NCI-H524 (cell line): ENCODE measurements around the gene METRN.

ENCODE experiments used
- DNase-seq, 2 experiments: peaks; one replicate each; lab custom pipeline; 2025; lab: John Stamatoyannopoulos, UW

METRN gene

DNA sequence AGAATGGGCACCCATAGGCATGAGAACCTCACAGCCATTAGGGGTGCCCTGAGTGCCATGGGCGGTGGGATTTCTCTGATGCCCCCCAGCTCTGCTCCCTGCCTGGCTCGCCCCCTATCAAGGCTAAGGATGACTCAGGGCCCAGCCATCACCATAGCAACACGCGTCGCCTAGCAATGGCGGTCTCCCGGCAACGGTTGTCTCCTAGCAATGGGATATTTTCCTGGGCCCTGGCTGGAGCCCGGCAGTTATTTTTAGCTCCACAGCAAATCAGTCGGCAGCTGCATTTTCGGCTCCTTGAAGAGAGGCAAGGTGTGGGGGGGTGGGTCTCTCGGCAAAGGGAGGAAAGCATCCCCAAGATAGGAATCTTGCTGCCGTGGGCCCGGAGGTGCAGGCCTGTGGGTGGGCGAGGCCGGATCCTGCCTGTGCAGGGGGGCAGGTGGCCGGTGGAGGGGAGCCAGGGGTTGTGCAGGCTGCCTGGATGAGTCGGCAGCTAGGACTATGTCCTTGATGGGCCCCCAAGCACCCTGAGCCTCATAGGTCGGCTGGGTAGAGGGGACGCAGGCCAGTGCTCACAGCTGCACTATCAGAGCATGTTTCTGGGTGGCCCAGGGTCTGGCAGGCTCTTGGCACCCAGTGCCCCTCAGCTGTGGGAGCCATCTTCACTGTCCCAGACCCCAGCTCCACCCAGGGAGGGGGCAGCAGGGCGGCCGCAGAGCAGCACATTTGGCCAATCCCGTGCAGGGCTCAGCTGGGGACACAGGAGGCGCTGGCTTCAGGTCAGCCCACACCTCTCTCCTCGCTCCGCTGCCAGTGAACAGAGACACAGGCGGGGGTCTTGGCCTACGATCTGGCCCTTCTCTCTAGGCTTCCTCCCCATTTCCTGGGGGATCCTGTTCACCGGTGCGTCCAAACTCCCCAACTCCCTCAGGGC is 5.1 kb upstream of the METRN start:
- DNase-seq = peak; percentile 86 to 96

DNA sequence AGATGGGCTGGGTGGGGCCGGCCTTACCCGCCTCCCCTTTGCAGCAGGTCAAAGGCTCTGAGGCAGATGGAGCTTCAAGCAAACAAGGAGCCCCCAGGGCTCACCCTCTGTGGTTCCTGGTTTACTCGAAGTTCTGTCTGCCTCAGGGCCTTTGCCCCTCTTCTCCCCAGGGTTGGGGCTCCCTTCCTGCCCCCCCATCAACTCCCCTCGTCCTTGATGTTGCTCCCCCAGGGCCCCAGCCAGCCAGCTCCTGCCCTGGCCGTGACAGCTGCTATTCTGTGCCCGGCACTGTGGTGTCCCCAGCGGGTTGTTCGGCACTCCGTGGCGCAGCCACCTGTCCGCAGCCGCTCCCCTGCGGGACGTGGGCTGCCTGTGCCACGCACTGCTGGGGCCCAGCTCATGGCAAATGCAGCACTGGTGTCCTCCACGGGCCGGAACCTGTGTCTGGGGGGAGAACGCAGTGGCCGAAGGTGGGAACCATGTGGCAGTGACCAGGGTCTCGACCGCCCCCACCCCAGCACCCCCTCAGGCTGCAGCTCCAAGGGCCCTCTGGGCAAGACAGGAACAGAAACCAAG is 4.3 kb upstream of the METRN start:
- peak in 1 of 2 experiments; percentile 73 for DNase-seq

DNA sequence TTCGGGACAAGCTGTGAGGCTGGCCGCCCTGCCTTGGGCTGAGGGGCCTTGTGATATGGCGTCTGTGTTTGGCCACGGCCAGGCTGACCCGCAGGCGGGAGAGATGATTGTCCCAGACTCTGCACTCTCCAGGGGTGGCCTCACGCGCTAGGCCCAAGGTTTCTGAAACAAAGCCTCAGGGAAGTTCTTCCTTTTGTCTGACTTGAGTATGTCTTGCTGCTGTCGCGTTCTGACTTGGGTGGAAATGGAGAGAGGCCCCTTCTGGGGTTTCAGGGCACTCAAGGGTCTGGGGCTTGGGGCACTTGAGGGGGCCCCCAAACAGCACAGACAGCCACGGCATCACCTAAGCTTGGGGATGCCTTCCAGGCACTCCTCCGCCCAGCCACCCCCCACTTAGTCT is 3.8 kb upstream of the METRN start:
- no peak for DNase-seq

DNA sequence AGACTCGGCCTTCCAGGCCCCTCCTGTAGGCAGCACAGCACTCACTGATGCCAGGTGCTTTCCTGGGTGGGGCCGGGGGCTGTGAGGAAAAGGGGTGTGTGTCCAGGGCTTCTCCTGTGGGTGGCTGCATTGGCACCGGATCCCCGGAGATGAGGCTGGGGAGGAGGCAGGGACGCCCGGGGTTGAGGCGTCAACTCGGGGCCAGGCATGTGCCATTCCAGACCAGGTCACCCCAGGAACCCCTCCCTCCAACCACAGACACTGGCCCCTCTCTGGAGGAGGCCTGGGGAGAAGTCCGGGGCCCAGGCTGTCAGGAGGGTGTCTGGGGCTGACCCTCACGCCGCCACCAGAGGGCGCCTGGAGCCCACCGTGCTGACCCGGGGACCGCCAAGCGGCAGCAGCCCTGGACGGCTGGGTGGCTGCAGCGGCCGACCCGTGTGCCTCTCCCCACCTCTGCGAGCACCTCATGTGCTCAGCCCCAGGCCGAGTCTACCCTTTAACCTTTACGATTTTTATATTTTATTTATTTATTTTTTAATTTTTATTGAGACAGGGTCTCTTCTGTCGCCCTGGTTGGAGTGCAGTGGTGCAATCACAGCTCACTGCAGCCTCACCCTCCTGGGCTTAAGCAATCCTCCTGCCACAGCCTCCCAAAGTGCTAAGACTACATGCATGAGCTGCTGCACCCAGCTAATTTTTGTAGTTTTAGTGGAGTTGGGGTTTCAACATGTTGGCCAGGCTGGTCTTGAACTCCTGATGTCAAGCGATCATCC is 3.2 kb upstream of the METRN start:
- DNase-seq = peak in 1 of 2 experiments; percentile 68

DNA sequence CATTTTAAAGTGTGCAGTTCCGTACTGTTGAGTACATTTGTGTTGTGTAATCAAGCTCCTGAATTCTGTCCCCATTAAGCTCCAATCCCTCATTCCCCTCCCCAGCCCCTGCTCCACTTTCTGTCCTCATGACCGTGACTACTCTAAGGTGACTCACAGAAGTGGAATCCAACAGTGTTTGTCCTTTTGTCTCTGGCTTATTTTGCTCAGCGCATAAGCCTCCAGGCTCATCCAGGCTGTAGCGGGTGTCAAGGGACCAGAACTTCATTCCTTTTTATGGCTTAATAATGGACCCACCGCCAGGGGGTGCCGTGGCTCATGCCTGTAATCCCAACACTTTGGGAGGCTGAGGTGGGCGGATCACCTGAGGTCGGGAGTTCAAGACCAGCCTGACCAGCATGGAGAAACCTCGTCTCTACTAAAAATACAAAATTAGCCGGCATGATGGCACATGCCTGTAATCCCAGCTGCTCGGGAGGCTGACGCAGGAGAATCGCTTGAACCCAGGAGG is 2.1 kb upstream of the METRN start:
- DNase-seq = peak in 1 of 2 experiments; percentile 58

DNA sequence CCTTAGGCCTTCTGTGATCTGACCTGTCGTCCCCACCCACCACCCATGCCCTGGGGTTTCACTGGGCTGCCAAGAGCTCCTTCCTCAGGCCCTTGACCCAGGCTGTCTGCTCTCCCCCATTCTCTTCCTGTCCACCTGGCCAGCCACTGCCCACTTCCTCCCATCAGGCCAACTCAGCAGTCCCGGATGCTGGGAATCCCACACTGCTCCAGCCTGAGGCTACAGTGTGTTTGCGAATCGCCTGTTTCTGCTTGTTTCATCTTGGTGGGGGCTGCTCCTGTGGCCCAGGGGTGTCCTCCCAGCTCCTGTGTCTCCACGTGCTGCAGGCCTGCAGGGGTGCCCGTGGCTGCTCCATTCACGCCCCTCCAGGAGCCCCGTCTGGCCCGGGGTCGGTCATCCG is 839 bp upstream of the METRN start:
- DNase-seq = no peak

DNA sequence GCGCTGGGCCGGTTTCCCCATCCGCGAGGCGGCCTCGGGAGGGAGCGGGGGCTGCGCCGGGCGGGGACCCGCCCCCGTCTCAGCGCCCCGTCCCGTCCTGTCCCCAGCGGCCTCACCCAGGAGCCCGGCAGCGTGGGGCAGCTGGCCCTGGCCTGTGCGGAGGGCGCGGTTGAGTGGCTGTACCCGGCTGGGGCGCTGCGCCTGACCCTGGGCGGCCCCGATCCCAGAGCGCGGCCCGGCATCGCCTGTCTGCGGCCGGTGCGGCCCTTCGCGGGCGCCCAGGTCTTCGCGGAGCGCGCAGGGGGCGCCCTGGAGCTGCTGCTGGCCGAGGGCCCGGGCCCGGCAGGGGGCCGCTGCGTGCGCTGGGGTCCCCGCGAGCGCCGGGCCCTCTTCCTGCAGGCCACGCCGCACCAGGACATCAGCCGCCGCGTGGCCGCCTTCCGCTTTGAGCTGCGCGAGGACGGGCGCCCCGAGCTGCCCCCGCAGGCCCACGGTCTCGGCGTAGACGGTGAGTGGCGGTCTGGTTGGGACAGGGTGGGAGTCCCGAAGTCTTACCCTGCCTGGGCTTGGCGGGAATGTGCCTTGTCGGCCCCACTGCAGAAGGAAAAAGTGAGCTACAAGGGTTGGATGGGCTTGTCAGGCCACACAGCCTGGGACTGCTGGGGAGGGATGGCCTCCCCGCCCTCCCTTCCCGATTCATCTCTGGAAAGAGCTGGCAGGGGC is 720 bp downstream of the METRN start:
- DNase-seq = peak in 1 of 2 experiments; percentile 48

DNA sequence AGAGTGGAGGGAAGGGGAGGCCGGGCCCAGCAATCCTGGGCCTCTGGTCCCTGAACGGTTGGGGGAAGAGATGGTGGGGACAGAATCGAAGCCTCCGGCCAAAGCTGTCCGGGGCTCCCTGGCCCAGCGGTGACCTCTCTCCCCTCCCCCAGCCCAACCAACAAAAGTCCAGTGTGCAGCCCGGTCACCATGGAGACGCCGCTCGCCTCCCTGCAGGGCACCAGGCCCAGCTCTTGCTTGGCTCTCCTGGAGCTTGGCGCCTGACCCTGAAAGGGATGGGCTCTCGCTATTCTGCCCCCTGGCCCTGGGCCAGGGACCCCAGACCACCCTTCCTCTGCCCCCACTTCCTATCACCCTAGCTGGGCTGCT is 1.3 kb downstream of the METRN start:
- DNase-seq = no peak

DNA sequence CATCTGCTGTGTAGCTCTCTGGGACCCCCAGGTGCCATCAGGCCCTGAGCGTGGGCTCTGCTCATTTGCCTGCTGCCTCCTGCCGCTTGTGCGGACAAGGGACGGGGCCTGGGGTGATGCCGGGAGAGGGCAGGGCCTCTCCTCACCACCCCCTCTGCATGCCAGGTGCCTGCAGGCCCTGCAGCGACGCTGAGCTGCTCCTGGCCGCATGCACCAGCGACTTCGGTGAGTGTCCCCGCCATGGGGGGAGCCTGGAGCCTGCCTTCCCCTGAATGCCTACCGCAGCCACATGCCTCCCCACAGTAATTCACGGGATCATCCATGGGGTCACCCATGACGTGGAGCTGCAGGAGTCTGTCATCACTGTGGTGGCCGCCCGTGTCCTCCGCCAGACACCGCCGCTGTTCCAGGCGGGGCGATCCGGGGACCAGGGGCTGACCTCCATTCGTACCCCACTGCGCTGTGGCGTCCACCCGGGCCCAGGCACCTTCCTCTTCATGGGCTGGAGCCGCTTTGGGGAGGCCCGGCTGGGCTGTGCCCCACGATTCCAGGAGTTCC is 1.9 kb downstream of the METRN start:
- no peak for DNase-seq

DNA sequence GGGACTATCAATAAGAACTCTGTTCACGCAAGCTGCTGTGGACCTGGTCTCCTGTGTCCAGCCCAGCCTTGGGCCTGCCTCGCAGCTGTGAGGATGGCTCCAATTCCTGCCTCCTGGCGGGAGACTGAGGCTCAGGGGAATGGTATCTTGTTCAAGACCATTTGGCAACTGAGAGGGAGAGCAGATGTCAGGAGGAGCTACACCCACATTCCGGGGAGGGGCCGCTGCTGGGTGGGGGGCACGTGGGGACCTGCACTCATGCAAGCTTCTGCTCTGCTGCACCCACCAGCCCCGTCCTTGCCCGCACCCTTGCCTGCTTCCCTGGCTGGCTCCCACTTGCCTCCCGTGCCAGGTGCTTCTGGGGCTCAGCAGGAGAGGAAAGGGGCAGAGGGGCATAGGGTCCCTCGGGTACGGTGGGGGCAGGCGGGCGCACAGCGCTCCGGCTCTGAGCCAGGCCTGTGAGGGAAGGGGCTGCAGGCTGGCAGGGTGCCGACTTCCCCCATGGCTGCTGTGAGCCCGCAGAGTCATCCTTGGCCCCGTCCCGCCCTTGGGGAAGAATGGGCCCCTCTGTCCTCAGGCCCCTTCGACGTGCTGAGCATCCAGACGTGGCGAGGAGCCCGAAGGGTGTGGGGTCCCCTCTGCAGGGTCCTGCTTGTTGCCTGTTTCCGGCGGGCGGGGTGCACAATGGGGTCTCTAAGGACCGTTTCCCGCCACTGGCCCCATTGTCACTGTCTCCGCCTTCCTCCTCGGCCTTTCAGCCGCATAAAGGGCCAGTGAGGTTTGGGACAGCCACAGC is 2.7 kb downstream of the METRN start:
- no peak for DNase-seq

DNA sequence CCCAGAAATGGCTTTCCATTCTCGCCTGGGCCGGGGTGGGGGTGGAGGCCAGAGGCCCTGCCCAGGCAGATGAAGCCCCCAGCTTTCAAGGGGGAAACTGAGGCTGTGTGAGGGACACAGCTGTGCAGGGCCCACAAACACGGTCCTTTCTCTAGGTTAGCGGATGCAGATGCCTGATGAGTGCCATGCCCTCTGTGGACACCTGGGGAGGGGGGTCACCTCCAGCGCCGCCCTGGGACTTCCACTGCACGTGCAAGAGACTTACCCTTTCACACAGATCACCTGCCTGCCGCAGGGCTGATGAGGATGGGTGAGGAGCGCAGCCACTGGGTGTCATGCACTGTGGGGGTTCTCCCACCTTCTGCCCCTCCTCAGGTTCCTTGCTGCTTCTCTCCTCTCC is 3.5 kb downstream of the METRN start:
- no peak for DNase-seq

DNA sequence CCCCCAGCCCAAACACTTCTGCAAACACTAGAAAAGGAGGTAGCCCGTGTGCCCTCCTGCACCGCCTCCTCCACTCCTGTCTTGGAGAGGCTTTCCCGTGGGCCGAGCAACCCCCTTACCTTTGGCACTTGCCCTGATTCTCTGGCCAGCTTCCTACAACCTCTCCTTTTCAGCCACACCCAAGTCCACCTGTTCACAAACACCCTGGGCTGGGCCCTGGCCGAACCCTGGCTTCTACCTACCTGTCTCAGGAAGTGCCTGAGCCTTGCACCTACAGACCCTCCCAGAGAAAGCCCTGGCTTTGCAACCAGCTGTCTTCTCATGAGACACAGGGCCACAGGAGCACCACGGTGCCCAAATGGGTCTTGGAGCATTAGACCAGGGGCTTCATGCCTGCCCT is 4.0 kb downstream of the METRN start:
- no peak for DNase-seq

DNA sequence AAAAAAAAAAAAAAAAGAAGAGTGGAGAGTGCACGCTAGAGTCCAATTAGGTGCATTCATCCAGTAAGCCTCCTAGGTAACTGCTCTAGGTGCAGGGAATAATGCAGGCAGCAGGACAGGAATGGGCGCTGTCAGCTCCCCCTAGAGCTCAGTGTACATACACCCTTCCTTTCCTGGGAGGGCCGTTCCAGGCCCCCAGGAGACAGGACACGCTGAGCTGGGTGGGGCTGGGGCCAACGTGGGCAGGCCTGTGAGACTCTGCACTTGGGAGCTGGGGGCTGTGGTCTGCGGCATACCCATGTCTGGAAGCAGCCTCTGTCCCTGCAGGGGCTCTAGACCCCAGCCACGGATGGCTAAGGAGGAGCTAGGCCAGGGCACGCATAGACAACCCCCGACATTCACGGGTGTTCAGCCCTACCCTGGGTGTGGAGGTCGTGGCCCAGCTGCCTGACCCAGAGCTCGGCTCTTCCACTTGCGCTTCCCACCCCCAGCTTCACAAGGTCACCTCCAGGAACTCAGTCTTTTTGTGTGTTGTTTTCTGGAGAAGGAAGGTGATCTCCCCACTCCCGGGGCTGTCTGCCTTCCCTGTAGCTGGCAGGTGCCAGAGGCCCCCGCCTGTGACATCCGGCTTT is 5.0 kb downstream of the METRN start:
- DNase-seq = peak in 1 of 2 experiments; percentile 58

DNA sequence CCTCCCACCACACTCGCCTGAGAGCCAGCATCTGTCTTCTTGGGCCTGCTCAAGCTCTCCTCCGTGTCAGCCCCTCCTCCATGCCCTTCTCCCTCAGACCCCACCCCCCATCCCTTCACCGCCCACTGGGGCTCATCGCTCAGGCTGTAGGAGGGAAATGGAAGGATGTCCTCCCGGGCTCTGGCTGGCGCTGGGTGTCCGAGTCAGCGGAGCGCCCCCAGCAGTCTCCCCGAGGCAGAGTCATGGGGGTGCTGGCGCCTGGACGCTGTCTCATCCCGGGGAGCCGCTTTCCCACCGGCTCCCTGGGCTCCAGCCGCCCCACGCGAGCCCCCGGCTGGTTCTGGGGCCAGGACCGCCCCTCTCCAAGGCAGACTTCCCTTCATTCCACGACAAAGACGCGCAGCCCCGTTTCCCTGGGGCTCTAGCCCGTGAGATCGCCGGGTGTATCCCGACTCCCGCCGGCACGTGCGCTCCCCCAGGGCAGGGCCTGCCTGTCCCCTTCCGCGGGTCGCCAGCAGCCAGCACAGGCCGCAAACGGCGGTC is 5.6 kb downstream of the METRN start:
- DNase-seq = peak; percentile 85 to 93

DNA sequence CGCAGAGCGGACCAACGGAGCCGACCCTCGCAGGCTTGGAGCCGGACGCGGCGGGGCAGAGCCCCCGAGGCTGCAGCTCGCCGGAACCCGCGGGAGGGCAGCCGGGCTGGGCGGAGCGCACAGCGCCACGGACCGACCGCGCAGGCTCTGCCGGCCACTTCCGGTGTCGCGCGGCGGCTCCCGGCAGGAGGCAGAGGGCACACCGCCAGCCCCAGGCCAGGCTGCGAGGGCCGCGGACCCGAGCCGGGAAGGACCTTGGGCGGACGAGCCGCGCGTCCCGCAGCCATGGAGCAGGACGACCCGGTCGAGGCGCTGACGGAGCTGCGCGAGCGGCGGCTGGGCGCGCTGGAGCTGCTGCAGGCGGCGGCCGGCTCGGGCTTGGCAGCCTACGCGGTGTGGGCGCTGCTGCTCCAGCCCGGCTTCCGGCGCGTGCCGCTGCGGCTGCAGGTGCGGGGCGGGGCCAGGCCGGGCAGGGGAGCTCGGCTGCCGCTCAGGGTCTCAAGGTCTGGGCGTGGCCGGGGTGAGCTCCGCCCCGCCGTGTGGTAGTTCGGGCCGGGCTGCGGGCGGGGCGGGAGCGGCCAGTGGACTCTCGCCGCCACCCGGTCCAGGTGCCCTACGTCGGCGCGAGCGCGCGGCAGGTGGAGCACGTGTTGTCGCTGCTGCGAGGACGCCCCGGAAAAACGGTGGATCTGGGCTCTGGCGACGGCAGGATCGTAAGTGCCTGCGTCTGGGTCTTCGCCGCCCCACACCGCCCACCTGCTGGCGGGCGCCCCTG is 6.3 kb downstream of the METRN start, which contains the start of gene ANTKMT:
Gene ANTKMT (plus strand): TSS at position 157 of the 775 bp plus-strand sequence. CDS start 129 bp downstream, at position 286.
- DNase-seq = peak; percentile 53 to 86

DNA sequence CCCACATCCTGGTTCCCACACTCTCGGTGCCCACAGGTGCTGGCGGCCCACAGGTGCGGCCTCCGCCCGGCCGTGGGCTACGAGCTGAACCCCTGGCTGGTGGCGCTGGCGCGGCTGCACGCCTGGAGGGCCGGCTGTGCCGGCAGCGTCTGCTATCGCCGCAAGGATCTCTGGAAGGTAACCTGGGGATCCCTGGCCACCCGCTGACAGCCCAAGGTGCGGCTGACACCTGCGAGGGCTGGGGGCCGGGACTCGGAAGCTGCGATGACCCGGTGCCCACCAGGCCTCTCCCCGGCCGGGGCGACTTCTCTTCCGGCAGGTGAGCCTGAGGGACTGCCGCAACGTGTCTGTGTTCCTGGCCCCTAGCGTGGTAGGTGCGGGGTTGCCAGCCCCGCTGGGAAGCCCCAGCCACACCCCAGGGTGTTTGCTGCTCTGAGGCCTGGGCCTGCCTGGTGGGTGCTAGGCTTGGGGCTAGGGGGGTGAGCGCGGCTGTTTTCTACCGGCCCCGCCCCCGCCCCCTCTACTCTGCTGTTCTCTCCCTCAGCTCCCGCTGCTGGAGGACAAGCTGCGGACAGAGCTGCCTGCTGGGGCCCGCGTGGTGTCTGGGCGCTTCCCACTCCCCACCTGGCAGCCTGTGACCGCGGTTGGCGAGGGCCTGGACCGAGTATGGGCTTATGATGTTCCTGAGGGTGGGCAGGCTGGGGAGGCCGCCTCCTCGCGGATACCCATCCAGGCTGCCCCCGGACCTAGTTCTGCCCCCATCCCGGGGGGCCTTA is 7.0 kb downstream of the METRN start:
- no peak for DNase-seq

DNA sequence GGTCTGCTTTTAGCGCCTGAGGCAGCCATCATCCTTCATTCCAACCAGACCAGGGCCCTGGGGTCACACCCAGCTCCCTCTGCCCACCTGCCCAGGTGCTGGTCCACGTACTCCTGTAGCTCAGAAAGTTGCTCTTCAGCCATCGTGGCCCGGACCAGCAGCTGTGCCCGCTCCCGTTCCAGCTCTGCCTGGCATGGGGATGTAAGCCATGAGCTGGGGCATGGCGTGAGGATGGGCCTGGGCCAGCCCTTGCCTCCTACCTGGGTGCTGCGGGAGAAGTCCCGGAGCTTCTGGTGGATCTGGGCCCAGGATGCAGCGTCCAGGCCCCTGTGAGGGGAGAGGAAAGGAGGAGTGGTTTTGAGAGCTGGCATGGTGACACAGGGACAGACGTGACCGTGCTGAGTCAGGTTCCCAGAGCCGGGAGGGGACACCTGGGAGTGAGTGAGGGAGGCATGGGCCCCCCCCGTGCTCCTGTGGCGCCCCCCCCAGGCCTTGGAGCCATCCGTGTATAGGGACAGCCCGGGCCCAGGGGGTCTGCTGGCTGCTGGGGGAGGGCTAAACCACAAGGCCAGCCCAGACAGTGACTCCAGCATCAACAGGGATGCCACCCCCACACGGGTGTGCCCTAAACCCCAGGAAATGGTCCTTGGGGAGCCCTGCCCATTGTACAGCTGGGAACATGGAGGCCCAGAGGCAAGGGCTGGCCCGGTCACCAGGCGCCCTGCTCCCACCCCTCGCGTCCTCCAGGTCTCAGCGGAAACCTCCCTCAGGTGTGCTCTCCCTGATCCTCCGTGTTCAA is 8.1 kb downstream of the METRN start:
- DNase-seq = no peak
